Fibroblast of skin of left quadriceps (primary cell): ENCODE measurements around the gene SYPL2.
"Not testable (repeated sequence)": the region's sequence is repeated elsewhere in the genome, so short reads cannot be mapped to it uniquely, and the experiment has no call there.

Source experiments
- DNase-seq, 2 experiments: peaks; one replicate each; pipeline ENCODE4 v3.0.0-alpha.2; 2013; ENCODE audit warnings: low read depth in 2 of 2

Gene SYPL2

DNA sequence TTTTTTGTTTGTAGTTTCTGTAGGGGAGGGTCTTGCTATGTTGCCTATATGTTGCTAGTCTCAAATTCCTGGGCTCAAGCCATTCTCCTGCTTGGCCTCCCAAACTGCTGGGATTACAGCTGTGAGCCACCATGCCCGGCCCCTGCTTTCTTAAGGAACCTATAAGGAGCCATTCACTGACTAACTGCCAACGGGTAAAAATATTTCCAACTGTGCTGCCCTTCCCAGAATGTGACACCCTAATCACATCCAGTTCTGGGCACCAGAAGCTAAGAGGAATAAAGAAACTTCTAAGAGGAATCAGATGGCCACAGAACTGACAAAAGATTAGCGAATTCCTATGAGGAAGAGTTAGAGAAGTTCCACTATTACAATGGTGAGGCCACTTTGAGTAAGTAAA lies 6.4 kb downstream of the SYPL2 start:
- no peak for DNase-seq

DNA sequence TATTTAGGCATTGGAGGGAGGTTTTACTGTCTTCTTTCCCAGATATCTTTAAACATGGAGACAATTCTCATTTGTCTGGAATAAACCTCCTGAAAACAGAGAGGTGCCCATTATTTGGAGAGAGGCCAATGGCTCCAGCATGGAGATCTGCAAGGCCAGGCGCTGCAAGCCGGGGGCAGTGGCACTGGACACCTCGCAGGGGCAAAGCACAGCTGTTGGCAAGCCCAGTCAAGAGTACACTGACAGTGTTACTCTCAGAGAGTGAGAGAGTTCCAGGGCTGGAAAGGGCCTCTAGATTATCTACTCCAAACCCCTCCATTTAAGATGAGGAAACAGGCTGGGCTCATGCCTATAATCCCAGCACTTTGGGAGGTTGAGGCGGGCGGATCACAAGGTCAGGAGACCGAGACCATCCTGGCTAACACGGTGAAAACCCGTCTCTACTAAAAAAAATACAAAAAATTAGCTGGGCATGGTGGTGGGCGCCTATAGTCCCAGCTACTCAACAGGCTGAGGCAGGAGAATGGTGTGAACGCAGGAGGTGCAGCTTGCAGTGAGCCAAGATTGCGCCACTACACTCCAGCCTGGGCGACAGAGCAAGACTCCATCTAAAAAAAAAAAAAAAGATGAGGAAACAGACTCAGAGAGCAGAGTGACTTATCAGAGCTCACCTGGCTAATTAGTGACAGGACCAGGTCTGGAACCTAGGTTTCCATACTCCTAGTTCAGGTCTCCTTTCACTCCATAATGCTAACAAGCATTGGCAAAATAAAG lies 7.1 kb downstream of the SYPL2 start:
- not testable (repeated sequence) for DNase-seq

DNA sequence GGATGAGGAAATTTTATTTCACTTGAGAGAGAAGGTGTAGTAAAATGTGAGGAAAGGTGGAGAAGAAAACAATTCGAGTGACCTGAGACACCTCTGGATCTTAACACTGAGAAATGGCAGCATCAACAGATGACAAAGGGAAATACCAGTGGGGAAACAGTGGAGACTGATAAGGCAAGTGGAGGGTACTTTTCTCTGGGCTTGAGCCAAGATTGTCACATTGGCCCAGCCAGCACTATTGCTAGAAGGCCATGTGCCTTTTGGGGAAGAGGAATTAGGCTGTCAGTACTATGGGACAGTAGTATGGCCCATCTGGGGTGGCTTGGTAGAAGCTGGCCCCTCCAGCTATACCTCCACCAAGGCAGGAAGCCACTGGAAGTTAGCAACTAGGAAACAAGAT lies 8.4 kb downstream of the SYPL2 start:
- no peak for DNase-seq

DNA sequence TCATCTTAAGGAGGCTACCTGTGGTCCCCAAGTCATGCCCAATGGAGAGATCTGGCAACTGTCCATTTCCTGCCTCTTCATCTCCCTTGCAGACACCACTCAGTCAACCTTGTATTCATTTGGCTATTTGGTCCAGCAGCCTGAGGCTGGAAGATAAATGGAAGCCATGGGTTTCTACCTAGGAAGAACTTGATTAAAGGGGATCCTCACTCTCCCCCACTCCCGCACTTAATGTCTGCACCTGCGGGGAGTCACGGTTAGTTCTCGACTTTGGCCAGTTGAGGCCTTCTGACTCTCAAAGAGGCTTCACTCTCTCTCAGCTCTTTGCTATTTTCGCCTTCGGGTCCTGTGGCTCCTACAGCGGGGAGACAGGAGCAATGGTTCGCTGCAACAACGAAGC lies 8.9 kb downstream of the SYPL2 start:
- no peak for DNase-seq

DNA sequence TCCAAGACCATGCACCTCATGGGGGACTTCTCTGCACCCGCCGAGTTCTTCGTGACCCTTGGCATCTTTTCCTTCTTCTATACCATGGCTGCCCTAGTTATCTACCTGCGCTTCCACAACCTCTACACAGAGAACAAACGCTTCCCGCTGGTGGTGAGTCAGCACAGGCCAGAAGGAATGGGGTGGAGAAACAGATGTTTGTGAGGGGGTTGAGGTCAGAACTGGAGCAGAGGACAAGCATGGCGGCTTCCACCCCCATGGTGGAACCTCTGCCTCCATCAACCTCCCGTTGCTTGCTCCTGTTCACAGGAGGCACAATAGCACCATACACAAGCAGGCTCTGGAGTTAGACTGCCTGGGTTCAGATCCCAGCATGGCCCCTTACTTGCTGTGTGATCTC lies 10.5 kb downstream of the SYPL2 start:
- DNase-seq = no peak

DNA sequence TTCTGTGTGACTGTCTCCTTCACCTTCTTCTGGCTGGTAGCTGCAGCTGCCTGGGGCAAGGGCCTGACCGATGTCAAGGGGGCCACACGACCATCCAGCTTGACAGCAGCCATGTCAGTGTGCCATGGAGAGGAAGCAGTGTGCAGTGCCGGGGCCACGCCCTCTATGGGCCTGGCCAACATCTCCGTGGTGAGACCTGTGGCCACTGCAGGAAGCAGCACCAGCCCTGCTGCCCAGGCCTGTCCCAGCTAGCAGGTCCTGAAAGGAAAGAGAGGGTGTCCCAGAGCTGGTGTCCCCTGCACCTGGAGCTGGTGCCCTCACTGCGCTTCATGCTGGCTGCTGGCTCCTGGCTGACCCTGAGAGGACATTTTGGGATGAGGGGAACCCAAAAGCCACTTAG lies 11.5 kb downstream of the SYPL2 start:
- no peak for DNase-seq

DNA sequence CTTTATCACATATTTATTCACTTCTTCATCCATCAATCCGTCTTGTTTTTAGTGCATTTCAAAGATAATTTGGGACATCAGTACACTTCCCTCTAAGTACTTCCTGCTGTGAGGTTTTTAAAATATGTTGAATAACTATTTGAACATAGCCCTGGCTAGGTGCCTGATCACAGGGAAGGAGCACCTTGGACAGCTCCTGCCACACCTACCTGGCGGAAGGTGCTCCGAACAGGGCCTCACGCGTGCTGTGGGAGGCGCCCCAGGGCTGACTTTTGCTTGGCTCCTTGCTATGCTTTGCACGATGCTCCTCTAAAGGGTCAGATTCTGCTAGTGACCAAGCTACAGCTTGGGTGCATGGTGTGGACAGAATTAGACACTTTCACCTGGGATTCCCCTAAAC lies 12.5 kb downstream of the SYPL2 start:
- no peak for DNase-seq

DNA sequence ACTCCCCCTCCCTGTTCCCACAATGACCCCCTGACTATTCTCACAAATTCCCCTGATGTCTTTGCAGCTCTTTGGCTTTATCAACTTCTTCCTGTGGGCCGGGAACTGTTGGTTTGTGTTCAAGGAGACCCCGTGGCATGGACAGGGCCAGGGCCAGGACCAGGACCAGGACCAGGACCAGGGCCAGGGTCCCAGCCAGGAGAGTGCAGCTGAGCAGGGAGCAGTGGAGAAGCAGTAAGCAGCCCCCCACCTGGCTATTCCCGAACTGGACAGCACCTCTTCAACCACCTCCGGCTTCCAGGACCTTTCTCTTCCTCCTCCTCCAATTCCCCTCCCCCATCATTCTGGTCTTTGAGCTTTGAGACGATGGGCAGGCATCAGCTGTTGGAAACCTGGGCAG lies 13.0 kb downstream of the SYPL2 start:
- DNase-seq = no peak

DNA sequence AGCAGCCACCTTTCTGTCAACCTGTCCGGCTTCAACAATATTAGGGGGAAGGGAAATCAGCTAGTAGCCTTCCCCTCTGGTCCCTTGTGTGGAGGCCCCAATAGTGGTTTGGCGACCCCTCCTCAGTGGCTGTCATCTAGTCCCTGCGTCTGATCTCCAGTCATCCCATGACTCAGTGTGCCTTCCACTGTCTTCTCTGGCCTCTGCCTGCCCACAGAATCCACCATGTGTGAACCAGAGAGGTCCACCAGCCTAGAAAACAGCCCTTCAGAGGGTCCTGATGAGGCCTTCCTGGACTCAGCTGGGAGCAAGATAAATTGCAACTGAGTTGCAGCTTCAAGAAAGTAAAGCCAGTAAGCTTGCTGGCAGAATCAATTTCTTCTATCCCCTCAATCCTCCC lies 13.6 kb downstream of the SYPL2 start:
- no peak for DNase-seq

DNA sequence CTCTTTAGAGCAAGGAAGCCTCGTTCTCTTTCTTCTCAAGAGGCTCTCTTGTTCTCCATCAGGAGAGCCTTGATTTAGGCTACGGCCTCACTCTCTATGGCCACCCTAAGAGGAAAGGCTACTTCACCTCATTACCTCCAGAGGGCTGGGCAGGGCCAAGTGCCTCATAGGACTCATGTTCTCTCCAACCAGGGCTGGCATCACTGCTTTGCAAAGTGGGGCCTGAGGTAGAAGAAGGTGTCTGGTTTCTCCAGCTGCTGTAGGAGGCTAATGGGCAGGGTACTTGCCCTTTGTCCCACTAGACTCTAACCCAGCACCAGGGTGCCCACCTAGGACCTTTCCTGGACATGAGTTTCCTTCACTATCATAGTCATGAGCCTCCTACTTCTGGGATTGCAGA lies 15.3 kb downstream of the SYPL2 start:
- no peak for DNase-seq

DNA sequence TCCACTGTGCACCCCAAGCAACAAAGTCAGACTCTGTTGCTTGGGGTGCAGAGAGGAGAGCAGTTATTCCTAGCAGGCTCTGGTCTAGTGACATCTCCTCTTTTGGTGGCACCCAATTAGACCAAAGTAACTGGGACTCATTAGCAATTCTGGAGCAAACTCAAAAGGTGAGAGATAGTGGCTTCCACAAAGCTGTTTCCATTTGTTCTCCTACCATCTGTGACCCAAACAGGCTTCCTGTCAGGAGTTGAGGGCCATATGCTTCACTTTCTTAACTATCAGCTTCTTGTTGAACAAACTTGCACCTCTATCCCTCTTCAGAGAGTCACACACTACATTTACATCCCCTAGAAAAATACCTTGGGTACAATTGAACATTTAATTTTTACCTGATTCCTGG lies 15.9 kb downstream of the SYPL2 start:
- no peak for DNase-seq

DNA sequence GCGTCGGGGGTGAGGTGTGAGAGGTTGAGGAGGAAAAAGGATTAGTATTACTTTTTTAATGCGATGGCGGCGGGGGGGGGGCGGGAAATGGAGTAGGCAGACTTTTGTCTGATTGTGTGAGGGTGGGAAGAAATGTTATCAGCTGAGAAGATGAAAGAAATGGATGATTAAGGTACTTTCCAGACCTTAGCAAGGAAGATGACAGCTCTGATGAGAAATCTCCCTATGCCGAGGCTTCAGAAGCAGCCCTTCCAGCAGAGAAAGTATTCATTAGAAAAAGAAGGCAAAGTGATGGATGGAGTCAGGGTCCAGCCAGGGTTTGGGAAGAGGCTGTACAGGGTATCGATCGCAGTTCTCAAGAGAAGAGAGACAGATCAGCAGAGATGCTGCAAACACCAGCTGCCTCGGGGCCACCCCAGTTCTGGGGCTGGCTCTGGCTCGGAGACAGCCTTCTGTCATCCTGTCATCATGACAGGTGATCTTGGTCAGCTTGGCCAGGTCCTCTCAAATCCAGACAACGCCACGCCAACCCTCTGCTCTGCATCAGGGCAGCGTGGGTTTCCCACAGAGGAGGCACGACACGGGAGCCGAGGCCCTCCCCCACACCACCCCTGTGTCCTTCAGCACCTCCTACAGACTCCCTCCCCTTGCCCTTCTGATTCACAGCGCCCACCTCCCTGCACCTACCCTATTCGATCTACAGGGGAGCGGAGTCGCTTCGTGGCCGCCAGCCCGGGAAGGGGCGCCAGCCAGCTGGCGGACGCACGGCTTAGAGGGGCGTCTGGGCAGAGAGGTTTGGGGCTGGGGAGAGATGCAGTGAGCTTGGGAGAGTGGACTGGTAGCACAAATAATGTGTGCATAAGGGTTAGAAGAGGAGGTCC lies 16.7 kb downstream of the SYPL2 start:
- DNase-seq = no peak

DNA sequence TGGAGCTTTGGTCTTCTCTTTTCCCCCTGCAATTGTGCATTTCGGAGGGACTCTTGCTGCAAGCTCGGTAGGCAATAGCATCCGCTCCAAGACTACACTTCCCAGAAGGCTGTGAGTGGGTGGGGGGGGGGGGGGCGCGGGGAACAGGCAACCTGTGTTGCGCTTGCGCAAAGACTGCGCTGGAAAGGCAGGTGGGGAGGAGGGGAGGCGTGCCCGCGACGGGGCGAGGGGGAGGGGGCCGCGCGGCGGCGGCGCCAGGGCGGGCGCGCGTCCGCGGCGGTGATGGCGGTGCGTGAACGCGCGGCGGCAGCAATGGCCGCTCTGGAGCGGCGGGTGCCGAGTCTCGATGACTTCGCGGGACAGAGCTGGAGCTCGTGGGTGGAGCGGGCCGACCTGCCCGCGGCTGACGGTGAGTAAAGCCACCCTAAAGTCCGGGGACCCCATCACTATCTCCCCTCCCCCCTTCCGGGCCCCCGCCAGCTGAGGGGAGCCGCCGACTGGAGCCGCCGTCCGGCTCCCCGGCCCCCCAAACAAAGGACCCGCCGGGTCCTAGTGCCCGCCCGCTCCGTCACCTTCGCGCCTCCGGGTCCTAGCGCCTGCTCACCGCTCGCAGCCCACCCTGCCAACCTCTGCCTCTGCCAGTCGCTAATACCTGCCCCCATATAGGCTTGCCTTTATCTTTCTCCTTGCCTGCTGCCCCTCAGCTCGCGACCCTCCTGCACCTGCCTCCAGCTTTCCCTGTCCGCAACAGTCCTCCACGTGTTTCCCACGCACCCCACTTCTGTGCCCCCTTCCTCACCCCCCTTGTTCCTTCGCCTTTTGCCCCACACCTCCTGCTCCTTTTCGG lies 17.5 kb downstream of the SYPL2 start, which contains the start of gene ATXN7L2:
TSS of gene ATXN7L2 (plus strand) at position 234 of the 847 bp plus-strand sequence. CDS start at position 283, 49 bp downstream.
- peak; percentile 84 for DNase-seq

DNA sequence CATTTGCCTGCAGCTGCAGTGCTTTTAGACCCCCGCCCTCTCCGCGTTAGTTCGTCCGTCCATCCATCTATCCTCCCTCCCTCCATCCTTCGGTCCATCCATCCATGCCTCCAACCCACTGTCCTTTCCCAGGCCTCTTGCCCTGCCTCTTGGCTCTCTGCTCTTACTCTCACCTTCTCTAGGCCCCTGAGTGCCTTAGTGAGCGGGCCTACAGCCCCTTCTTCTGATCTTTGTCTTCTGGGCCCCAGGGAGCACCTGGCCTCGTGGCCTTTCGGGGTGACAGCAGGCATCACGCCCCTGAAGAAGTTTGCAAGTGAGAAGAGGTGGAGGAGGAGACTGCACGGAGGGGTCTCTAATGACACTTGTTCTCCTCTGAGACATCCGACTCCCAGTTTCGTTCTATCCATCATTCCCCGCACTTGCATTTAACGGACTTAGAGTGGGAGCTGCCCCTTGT lies 18.2 kb downstream of the SYPL2 start:
- no peak for DNase-seq

DNA sequence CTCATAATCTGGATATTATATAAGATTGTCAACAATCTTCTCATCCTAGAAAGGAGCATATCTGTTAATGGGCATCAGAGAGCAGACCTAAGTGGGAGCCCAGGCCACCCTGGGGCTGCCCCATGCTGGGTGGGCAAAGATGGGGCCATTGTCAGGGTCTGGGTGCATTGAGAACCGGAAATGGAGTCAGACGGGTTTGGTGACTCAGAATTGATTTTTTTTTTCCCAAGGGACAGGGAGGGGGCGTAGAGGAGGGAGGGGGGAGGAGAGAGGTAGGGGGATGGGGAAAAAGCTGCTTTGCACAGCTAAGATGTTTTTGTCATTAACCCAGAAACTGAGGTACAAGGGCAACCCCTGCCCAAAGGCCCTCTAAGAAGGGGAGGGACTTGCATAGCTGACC lies 18.7 kb downstream of the SYPL2 start:
- no peak for DNase-seq

DNA sequence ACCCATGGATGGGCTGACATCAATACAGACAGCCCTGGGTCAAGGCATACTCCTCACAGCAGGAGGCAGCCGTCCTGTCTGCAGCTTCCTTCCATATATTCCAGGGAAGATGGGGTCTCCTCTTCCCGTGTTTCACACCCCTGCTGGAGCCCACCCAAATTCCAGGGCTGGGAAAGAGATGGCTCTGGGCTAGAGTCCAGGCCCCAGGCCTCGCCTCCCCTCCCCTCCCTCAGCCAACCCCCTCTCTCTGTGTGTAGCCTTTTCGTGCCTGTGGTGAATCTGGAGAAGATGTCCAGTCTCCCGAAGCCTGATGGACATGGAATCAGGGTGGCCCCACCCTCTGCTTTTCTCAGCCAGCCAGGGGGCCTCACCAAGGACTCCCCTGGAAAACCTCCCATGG lies 20.9 kb downstream of the SYPL2 start:
- no peak for DNase-seq

DNA sequence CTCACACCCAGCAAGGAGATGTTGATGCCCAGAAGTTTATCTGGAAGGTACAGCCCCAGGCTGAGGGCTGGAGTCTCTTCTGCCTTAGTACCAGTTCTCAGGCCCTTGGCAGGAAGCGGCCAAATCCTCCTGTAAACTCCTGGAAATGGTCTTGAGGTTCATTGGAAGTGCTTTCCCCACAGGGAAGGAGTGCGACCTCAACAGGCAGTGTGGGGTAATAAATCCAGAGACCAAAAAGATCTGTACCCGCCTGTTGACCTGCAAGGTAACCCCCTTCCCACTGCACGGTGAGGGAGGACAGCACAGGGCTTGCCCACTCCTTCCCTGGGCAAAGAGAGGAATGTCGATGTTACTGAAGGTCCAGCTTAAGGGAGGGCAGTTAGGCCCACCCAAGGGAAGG lies 21.9 kb downstream of the SYPL2 start:
- DNase-seq = no peak

DNA sequence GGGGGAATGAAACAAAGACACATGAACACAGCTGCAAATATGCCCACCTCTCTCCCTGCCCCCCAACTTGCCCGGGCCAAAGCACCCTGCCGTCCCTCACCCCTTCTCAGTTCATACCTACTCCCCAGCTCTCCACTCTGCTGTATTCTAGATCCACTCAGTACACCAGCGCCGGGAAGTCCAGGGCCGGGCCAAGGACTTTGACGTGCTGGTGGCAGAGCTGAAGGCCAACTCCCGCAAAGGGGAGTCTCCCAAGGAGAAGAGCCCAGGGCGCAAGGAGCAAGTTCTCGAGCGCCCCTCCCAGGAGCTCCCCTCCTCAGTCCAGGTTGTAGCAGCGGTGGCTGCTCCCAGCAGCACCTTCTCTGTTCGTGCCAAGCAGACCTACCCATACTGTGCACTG lies 22.4 kb downstream of the SYPL2 start:
- no peak for DNase-seq

DNA sequence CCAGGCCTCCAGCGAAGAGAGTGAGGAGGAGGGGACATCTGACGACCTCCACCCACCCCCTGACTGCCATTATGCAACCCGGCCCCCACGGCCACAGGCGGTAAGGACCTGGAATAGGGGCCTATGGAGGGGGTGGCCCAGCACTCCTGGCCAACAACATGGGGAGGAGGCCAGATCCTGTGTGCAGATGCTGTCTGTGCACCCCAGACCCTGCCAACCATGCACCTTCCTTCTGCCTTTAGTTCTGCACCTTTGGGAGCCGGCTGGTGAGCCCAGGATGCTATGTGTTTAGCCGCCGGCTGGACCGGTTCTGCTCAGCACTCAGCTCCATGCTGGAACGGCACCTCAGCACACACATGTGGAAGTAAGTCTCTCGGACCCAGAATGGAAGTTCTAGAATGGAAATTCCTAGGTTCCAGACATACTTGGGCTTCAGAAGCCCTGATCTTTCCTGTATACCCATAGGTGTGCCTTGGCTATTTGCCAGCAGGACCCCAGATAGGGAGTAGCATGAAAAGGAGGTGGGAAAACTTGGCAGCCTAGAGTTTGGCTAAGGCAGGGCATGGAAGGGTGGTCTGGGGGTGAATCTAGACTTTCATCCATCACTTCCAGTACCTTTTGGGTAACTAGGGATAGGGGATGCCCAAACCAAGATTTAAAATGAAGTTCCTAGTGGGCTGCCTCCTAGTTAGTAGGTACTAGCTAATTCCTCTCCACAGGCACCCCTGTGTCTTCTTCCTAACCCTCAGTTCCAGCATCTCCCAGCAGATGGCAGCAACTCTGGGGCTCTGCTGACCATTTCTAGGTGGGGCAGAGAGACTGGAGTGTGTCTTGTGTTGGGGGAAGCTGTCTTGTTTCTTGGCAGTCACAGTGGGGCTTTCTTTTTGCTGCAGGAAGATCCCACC lies 23.9 kb downstream of the SYPL2 start:
- DNase-seq = peak; percentile 32 to 40

DNA sequence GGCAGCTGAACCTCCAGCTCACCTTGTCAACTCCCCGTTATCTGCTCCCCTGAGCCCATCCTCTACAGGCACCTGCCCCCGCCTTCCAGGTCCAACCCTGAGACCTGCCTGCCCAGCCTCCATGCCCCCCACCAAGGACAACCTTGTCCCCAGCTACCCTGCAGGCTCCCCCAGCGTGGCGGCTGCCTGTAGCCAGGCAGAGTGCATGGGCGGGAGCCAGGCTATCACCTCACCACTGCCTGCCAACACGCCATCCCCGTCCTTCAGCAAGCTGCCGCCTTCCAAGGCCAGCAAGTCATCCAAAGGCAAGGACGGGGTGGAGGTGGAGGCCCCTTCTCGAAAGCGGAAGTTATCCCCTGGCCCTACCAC lies 24.6 kb downstream of the SYPL2 start:
- no peak for DNase-seq

DNA sequence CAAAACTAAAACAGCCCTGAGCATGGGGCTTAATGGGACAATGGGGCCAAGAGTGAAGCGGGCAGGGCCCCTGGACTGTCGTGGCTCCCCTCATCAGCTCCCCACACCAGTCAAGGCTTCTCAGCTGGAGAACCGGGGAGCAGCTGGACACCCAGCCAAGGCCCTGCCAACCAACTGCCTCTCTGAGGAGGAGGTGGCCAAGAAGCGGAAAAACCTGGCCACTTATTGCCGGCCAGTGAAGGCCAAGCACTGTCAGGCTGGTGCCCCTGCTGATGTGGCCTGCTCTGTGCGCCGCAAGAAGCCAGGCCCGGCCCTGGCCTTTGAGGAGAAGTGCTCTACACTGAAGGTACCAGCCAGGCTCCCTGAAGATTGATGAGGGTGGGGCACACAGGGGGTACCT lies 25.0 kb downstream of the SYPL2 start:
- DNase-seq = no peak
